Coronary artery (tissue), 2 donors: ENCODE data around the gene SLC16A1.

Experiments
- DNase-seq: peaks from one replicate; pipeline ENCODE4 v3.0.0-alpha.2; 2017; ENCODE audit warnings: low spot score
- H3K27ac ChIP-seq, 2 donors: fragments of 200-600 bp; sonication (generic); one replicate each; pipeline ENCODE4 v1.5.1; 2016 to 2019
- H3K4me3 ChIP-seq: fragments of 200-600 bp; sonication (generic); 2 replicates; pipeline ENCODE4 v1.5.1; 2016; ENCODE audit warnings: mild to moderate bottlenecking, moderate library complexity
- CTCF ChIP-seq: fragments of 200-600 bp; sonication (generic); IDR thresholded peaks from one replicate; pipeline ENCODE4 v1.5.1; 2019; ENCODE audit warnings: antibody characterized with exemption

SLC16A1 gene

GRCh38 chr1:112937070-112937469 lies 18.9 kb downstream of the SLC16A1 start:
- H3K4me3 ChIP-seq: no peak overlapping the region
- TF ChIP-seq CTCF: no peak
- H3K27ac ChIP-seq: no peak overlapping the region
- DNase-seq: no peak

GRCh38 chr1:112935461-112936111 lies 20.4 kb downstream of the SLC16A1 start:
- no peak overlapping the region for H3K4me3 ChIP-seq
- DNase-seq: no peak
- TF ChIP-seq CTCF: no peak
- no peak overlapping the region for H3K27ac ChIP-seq

GRCh38 chr1:112934577-112934976 lies 21.4 kb downstream of the SLC16A1 start:
- no peak for TF ChIP-seq CTCF
- Histone ChIP-seq H3K27ac (no peak overlapping the region), H3K4me3 (no peak overlapping the region)
- no peak for DNase-seq

GRCh38 chr1:112933820-112934571 lies 22.0 kb downstream of the SLC16A1 start:
- no peak overlapping the region for H3K27ac ChIP-seq
- DNase-seq: no peak
- H3K4me3 ChIP-seq: no peak overlapping the region
- TF ChIP-seq CTCF: no peak

GRCh38 chr1:112929979-112930378 lies 26.0 kb downstream of the SLC16A1 start:
- DNase-seq: no peak
- Histone ChIP-seq H3K4me3 (no peak overlapping the region), H3K27ac (no peak overlapping the region)
- no peak for TF ChIP-seq CTCF

- no peak for TF ChIP-seq CTCF
- no peak for DNase-seq
- Histone ChIP-seq H3K27ac (no peak overlapping the region), H3K4me3 (no peak overlapping the region)
Measured at GRCh38 chr1:112927462-112927990, 28.5 kb downstream of the SLC16A1 start.

- no peak for TF ChIP-seq CTCF
Measured at GRCh38 chr1:112926858-112927257, 29.1 kb downstream of the SLC16A1 start.

More at GRCh38 chr1:112926858-112927257, 29.1 kb downstream of the SLC16A1 start:
- no peak for DNase-seq
- no peak overlapping the region for H3K4me3 ChIP-seq
- no peak overlapping the region for H3K27ac ChIP-seq
